Right renal cortex interstitium (tissue), 3 donors: Measurements from ENCODE around the gene SLC9B2. TPM values are rescaled to one million over a fixed set of nuclear protein-coding genes. Genes with fewer than 3 reads are reported as not detected.
A peak's percentile ranks its signal among the peaks of the same experiment; 100 is the strongest.

Experiments
- DNase-seq, 3 donors: peaks; one replicate each; pipeline ENCODE4 v3.0.0-alpha.2; 2013; ENCODE audit warnings: low read depth in 3 of 3, low spot score in 2 of 3
- polyA plus RNA-seq, 3 donors: library from polyadenylated mRNA; unstranded; fragments of 120-200 nt; gene quantifications; one replicate each; pipeline ENCODE4 v1.2.1, GENCODE V29; 2013; ENCODE audit not compliant: insufficient read length in 3 of 3

SLC9B2 gene, protein sequence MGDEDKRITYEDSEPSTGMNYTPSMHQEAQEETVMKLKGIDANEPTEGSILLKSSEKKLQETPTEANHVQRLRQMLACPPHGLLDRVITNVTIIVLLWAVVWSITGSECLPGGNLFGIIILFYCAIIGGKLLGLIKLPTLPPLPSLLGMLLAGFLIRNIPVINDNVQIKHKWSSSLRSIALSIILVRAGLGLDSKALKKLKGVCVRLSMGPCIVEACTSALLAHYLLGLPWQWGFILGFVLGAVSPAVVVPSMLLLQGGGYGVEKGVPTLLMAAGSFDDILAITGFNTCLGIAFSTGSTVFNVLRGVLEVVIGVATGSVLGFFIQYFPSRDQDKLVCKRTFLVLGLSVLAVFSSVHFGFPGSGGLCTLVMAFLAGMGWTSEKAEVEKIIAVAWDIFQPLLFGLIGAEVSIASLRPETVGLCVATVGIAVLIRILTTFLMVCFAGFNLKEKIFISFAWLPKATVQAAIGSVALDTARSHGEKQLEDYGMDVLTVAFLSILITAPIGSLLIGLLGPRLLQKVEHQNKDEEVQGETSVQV
- 10 to 100 TPM in 1 of 3 donors, 1 to 10 TPM in 2; 9.2 to 13.8 (median 9.7) TPM for polyA plus RNA-seq

DNA sequence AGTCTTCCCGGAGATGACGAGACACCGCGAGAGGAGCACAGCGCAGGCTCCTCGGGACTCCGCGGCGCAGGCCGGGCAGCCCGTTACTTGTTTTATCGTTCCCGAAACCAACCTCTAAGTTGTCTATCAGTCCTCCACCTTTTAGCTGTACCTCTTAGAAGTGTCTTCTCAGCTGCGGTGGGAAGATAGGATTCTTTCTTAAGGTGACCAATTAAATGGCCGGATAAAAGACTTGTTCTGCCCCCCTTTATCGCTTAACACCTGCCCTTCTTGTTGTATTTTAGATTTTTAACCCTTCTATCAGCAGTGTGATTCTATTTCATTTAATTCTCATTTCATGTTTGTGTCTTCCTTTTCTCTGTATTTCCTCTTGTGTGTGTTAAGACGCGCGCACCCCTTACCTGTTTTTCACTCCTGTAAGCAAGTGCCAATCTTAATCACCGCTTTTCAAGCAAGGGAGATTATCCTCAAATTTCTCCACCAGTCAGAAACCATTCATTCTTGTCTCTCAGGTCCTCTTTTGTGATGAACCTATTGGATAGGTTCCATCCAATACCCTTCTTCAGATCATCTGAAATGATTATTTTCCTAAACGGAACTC lies at the start of gene SLC9B2:
Gene SLC9B2 (minus strand): TSS at position 15 of the 601 bp plus-strand sequence. CDS start 9,211 bp downstream, outside the sequence.
- DNase-seq = peak in 1 of 3 donors; percentile 15

DNA sequence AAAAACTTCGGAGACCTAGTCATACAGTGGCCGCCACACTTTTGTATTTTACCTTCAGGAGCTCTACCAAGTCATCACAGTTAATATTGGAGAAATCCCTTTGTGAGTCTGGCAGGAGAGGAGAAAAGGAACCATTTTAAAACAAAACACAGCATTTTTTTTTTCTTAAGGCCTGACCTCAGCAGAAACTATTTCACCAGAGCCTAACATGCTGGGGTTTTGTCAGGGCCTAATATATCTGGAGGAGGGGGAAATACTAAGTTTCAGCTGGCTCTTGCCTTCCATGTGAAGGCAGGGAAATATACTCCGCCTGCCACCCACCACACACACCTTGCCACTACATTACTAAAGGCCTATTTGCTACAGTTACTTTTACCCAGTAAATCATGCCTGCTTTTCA lies 49.6 kb upstream of the SLC9B2 start:
- no peak for DNase-seq

DNA sequence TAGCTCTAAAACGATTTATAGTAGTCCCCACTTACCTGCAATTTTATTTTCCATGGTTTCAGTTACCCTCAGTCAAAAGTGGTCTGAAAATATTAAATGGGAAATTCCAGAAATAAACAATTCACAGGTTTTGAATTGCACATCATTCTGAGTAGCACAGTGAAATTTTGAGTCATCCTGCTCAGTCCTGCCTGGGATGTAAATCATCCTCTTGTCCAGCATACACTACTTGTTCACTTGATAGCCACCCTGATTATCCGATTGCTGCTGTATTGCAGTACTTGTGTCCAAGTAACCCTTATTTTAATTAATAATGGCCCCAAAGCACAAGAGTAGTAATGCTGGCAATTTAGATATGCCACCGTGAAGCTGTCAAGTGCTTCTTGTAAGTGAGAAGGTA lies 46.6 kb upstream of the SLC9B2 start:
- no peak for DNase-seq

DNA sequence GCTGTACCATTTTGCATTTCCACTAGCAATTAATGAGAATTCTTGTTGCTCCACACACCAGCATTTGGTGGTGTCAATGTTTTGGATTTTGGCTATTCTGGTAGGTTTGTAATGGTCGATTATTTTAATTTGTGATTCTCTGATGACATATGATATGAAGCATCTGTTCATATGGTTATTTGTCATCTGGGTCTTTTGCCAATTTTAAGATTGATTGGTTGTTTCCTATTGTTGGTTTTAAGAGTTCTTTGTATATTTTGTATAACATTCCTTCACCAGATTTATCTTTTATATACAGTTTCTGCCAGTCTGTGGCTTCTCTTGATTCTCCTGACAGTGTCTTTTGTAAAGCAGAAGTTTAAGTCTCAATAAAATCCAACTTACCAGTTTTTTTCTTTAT lies 41.6 kb upstream of the SLC9B2 start:
- no peak for DNase-seq

DNA sequence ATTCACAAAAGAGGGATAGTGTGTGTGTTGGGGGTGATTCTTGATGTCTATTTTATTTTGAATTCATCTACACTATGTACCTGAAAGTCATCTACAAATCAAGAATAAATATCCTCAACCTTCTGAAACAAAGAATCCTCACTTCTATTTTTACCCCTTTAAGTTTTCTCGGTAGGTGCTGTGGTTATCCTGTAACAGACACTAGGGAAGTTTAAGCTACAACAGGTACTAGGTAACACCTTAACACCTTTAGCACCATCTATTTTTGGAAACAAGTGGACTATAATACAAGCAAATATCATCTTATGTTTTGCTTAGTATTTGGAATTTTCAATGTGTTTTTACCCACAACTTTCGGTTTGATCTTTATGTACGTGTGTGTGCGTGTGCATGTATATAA lies 35.0 kb upstream of the SLC9B2 start:
- no peak for DNase-seq

DNA sequence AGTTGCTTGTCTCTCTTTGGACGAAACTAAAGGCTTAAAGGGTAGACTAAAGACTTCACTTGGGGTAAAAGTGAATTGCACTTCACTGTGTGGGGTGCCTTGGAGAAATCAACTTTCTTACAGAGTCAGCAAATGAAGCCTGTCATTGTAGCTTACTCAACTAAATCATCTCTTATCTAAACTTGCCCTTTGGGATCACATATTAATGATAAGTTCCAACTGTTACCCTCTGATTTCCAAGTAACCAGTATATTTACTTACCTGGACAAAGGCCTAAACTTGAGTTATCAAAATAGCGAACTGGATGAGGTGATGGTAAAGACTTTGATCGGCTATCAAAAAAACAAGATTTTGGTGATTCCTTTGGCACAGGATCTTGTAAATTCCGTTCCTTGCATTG lies 32.0 kb upstream of the SLC9B2 start:
- no peak for DNase-seq

DNA sequence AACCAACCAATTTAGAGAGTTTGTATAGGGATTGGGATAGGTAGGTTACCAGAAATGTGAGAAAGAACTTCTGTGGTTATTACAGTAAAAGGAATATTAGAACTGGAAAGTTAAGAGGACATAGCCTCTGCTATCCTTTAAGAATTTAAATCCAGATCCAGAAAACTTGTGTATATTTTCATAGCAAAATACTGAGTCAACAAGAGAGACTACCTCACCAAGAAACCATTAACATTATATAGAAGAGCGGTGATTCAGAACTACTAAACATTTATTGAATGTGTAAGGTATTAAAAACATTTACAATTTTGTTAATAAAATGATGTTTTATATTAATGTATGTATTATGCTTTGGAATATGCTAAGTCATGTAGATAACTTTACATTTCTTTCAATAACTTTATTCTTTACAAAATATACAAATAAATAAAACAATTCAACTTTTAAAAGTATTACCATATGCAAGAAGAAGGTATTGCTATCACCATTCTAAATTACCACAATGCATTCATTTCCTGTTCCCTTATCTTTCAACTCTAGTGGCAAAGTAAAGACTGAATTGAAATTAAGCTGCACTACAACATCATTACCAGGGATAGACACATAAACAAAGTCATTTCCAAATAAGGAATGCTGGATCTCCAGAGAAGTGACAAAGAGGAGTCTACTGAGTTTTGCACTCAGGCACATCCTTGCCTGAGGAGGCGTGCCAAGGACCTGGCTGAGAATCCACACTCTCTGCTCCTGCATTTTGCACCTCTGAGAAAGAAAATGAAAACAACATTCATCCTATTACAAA lies 29.2 kb upstream of the SLC9B2 start:
- no peak for DNase-seq

DNA sequence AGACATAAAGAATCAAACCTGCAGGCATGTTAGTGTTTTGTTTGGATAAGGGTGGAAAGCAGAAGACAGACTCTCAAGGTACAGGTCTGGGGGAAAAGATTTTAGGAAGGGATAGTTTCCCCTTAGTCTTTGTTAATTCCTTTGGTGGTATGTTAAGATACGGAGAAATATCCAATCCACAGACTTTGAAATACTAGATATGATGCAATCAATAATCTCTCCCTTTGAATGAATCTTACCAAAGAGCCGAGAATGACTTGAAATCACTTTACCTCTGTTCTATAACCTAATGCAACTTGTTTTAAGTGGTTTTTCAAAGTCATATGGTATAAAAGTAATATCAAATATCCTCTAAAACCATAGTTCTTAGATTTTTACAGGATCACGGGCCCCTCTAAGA lies 28.3 kb upstream of the SLC9B2 start:
- no peak for DNase-seq

DNA sequence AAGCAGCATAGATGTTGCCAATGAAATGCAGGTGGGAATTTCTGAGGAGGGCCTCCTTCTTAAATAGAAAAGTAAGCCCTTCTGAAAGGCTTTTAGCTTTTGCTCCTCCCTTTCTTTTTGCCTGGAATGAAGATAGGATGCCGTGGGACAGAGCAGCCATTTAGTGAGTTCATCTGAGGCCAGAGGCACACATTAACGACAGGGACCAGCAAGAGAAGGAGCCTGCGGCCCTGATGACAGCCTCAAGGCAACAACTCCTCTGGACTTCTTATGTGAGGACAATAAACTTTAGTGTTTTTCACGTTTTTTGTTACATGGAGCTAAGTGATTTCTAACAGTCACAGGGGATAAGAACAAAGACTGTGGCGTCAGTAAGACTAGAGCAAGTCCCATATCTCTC lies 24.1 kb upstream of the SLC9B2 start:
- no peak for DNase-seq

DNA sequence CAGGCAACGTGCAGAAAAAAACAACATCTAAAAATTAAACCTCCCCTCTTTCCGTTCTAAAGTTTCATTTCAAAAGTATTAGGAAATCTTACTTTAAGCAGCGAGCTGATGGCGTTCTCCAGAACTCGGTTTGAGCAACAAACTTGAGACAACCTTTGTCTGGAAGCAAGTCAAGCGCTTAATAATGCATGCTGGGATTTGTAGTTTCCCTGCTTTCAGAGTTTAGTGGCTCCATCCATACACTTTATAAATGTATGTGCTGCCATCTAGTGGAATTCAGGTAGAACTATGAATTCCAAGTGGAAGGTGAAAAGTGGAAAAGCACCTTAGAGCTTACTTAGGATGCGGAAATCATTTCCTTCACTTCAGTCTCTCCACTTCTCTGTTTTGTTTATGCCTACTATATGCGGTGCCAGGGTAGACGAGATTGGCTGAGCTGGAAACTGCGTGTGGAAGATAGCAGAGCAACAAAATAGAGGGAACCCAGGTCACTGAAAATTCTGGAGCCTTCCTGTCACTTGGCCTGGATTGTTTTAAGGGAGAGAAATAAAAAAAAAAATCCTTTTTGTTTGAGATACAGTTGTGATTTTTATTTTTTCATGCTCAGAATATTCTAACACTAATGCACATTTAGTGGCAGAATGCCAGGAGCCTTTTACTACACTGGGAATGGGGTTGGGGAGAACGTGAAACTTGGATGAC lies 23.3 kb upstream of the SLC9B2 start, which contains the start of gene BDH2:
Gene BDH2 (minus strand): TSS at position 144 of the 702 bp plus-strand sequence. CDS start 3,580 bp downstream, outside the sequence.
- peak in 2 of 3 donors; percentile 86 to 90 for DNase-seq

DNA sequence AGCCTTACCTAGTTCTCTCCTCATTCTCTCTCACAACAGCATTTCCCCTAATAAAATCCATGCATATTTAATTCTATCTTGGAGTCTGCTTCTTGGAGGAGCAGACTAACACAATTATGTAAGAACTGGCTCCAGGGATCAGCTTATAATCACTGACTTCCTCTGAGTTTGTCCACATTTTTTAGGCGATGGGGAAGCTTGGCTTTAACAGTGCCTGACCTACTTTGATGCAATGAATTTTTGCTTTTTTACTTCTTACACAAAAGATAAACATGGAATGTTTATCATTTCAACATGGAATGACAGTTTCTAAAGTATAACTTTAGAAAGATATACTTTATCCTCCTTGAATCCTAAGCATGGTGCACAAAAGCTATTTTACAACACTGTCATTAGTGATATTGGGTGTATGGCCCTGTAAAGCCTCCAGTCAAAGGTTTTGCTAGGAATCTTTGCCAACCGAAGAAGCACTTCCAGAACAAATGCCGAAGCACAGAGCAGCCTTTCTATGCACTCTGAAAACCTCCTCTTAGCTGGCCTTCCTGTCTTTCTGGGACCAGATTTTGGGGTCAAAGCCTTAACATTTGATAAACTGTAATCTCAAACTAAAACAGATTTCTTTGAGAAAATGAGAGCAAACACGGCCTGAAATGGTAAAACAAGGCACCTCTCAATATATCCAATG lies 22.3 kb upstream of the SLC9B2 start:
- peak in 2 of 3 donors; percentile 17 to 27 for DNase-seq

DNA sequence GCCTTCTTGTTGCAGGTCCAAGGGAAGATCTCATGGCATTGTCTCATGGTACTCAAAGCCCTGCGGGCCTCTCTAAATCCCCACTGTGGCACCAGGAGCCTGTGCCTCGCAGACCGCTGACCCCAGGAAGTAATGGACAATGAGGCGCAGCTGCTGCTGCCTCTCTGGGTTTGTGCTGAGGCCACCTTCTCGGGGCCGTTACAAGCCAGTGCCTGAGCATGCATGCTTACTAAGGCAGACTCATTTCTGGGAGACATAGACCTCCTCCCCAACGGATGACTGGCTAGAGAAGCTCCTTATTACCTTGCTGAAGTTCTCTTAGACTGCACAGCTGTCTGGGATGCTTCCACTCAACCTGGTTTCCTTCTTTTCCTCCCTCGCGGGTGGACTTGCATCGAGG lies 21.8 kb upstream of the SLC9B2 start:
- no peak for DNase-seq

DNA sequence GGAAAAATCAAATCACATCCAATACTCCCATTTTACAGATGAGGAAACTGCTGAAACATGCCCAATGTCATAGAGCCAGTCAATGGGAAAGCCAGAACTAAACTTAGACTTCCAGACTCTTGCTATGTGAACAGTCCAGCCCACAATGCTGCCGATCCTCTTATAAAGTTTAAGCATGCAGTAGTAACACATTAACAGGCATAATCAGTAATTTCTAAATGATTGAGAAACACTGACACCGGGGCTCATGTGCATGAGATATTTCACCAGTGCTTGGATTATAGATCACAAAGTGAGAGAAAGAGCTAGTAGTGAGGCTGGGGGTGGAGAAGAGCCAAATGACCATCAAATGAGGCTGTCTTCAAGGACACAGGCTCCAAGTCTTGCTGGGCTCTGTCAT lies 20.6 kb upstream of the SLC9B2 start:
- DNase-seq = no peak

DNA sequence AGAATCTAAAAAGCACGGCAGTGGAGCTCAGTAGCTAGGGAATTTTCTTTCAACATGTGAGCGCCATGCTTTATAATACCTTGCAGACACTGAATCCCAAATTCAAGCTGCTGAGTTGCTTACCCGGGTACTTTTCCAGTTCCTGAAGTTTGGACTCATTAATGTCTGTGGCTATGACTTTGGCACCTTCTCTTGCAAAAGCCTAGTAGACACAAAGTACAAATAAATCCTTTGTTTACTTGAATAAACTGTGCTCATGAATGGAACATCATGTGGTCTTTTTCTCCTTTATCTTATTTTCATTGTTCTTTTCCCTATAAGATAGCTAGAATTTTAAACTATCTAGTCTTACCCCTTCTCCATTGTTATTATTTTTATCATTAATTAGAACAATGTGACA lies 18.5 kb upstream of the SLC9B2 start:
- DNase-seq = no peak

DNA sequence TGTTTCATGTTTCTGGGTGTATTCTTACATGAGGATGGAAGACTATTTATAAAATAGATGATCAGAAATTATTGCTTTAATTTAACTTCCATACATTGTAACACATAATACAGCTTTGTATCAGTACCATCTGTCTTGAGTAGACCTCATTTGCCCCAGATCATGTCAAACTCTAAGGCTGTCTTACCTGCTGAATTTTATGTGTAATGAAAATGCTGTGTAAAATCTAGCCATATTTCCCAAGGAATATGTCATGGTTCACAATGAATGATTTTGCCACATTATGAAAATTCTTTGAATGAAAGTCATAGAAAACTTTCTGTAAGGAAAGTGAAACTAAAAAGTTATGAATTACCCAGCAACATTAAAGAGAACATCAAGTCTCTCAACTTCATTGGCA lies 15.7 kb upstream of the SLC9B2 start:
- DNase-seq = no peak

DNA sequence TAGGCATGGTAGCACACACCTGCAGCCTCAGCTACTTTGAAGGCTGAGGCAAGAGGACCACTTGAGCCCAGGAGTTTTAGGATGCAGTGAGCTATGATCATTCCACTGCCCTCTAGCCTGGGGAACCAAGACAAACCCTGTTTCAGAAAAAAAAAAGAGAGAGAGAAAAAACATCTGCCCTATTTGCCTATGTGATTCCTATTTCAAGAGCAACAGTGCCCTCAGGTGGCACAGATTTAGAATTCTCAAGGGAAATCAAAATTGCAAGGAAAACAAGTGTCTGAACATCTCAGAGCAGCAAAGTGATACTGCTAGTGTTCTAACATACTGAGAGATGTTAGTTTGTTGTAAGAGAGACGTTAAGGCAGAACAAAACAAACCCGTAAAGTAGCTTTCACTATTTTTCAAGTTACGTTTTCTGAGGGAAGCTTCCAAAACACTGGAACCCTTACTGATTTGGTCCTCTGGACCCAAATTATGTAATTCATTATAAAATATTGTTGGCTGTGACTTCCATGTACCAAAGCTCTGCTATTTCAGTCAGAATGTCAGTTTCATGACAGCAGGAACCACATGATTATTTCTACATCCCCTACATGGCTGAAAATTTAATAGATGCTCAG lies 15.2 kb upstream of the SLC9B2 start:
- DNase-seq = peak in 2 of 3 donors; percentile 13 to 34

DNA sequence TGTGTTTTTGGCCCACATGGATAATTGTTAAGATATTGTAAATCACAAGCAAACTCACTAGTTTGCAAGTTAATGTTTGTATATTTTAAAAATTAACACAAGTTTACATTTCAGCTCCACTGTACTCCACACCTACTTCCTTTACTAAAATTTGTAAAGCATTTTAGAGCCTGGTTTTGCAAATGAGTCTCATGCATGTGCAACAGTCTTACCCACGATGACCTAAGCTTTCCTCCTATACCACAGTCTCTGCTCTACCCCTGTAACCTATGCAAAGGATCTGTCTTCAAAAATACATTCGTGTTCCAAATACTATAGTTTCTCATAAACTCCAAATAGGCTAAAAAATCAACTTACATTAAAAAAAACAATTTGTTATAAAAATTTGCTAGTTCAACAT lies 12.9 kb upstream of the SLC9B2 start:
- no peak for DNase-seq

DNA sequence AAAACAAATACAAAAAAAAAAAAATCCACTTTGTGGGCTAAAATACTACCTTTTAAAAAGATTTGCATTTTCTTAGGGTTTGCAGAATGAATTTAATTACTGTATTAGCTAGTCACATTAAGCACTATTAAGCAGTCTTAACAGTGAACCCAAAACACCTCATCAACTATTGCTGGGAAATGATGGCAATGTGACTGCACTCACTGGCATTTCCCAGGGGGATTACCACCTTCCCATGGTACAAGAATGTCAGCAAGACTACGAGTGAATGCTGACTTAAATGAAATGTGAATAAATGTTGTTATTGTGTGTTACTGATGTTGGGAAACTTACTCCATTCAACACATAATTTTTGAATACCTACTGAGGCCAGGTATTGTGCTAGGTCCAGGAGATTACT lies 10.0 kb upstream of the SLC9B2 start:
- no peak for DNase-seq

DNA sequence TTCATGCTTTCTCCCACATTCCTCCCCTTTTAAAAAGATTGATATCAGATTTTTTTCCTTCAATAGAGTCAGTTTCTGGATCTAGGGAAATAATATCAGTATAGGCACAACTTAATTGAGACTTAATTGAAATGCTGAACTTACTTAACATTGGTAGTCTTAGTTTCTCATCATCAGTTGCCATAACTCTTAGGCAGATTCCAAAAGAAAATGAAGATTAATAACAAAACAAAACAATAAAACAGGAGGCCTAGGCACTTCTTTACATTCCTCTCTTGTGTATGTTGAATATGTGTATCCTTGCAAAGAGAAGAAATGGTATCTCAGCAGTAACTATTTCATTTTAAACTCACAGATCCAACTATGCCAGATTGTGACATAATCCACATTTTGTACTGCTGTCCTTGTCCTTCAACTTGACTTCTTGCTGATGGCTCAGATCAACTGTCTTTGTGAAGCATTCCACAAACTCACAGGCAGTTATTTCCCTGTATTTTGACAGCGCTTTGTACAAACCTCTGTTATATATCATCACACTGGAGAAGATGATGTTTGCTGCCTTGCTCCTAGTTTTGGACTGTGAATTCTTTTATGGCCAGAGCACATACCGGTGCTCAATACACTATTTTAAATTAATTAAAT lies 9.1 kb upstream of the SLC9B2 start:
- no peak for DNase-seq
